Endothelial cell of umbilical vein (primary cell): ENCODE data around the gene CPNE2. TPM values are rescaled to one million over a fixed set of nuclear protein-coding genes. Genes with fewer than 3 reads are reported as not detected.

ENCODE experiments used
- BruUV-seq: library from RNA; stranded (reverse); fragments of 400-500 nt; replicated peaks from 2 replicates; lab custom pipeline; 2021; lab: Mats Ljungman, UMichigan
- CTCF ChIA-PET: fragments of 300-600, 350-600 bp; sonication (Branson Sonifier 250); formaldehyde crosslinking; loops from one replicate; lab custom pipeline; 2021; ENCODE audit warnings: antibody characterized with exemption, inconsistent platforms; lab: Charles Lee
- POLR2A ChIA-PET: fragments of 300-600, 350-600 bp; sonication (Branson Sonifier 250); formaldehyde crosslinking; loops from one replicate; lab custom pipeline; 2021; ENCODE audit warnings: antibody characterized with exemption, inconsistent platforms; lab: Charles Lee
- DNase-seq: peaks from one replicate; pipeline ENCODE4 v3.0.0-alpha.2; 2011; ENCODE audit warnings: low read depth, low spot score
- FAIRE-seq: peaks from 2 replicates; lab custom pipeline; 2011; peaks lifted over from hg19 to GRCh38; lab: Jason Lieb, UNC
- H2AFZ ChIP-seq: 2 replicates; pipeline ENCODE4 v1.6.0; 2012; ENCODE audit warnings: low read depth, low read length, control low read depth, inconsistent platforms
- H3K27ac ChIP-seq: 2 replicates; pipeline ENCODE4 v1.5.1; 2011; ENCODE audit warnings: low read depth, mild to moderate bottlenecking, control low read depth, low read length, moderate library complexity; ENCODE audit not compliant: insufficient read depth
- H3K27me3 ChIP-seq, 2 experiments: 2 replicates each; pipeline versions ENCODE4 v1.6.0 to v1.6.1; 2011; ENCODE audit warnings: low read length in 2 of 2, mixed read lengths in 1 of 2; ENCODE audit not compliant: control insufficient read depth in 2 of 2, insufficient read depth in 2 of 2
- H3K36me3 ChIP-seq, 2 experiments: 2 replicates in 1 of 2; 3 replicates in 1 of 2; pipeline ENCODE4 v1.5.1; 2011; ENCODE audit warnings: low read length in 2 of 2, mild to moderate bottlenecking in 1 of 2, moderate library complexity in 1 of 2; ENCODE audit not compliant: control insufficient read depth in 2 of 2, insufficient read depth in 2 of 2; ENCODE audit errors: extremely low read depth in 1 of 2
- H3K4me1 ChIP-seq: 3 replicates; pipeline ENCODE4 v1.5.1; 2011; ENCODE audit warnings: mild to moderate bottlenecking, low read length; ENCODE audit not compliant: control insufficient read depth, insufficient read depth; ENCODE audit errors: extremely low read depth
- H3K4me2 ChIP-seq: 2 replicates; pipeline ENCODE4 v1.6.1; 2011; ENCODE audit warnings: low read length, control low read depth, mixed read lengths; ENCODE audit not compliant: insufficient read depth
- H3K4me3 ChIP-seq, 3 experiments: fragments of 200-600 bp in 1 of 3; sonication (generic), shearing (Covaris generic) in 1 of 3; replicated peaks in 1 of 3; 2 replicates each; pipeline ENCODE4 v1.5.1; 2011 to 2016; ENCODE audit warnings: control low read depth in 3 of 3, low read length in 3 of 3, mild to moderate bottlenecking in 2 of 3, inconsistent platforms in 1 of 3, low read depth in 1 of 3, moderate library complexity in 1 of 3; ENCODE audit not compliant: insufficient read depth in 1 of 3
- H3K79me2 ChIP-seq: 2 replicates; pipeline ENCODE4 v1.6.0; 2012; ENCODE audit warnings: low read length, inconsistent platforms; ENCODE audit not compliant: control insufficient read depth, insufficient read depth
- H3K9ac ChIP-seq: replicated peaks from 2 replicates; pipeline ENCODE3; 2011; ENCODE audit warnings: low read length, control low read depth; ENCODE audit not compliant: insufficient read depth; ENCODE audit errors: extremely low read depth
- H3K9me1 ChIP-seq: replicated peaks from 3 replicates; pipeline ENCODE4 v1.6.0; 2011; ENCODE audit warnings: mild to moderate bottlenecking, low read length; ENCODE audit not compliant: control insufficient read depth, insufficient read depth; ENCODE audit errors: extremely low read depth
- H3K9me3 ChIP-seq: replicated peaks from 2 replicates; pipeline ENCODE4 v1.5.1; 2012; ENCODE audit warnings: low read length, inconsistent platforms; ENCODE audit not compliant: control insufficient read depth, insufficient read depth
- H4K20me1 ChIP-seq: replicated peaks from 2 replicates; pipeline ENCODE3; 2011; ENCODE audit warnings: mild to moderate bottlenecking, low read length; ENCODE audit not compliant: control insufficient read depth, insufficient read depth; ENCODE audit errors: extremely low read depth
- CTCF ChIP-seq, 2 donors: IDR thresholded peaks; 1 replicate in 1 of 2; 2 replicates in 1 of 2; pipeline ENCODE4 v1.5.1; 2011; ENCODE audit warnings: low read length in 2 of 2, mild to moderate bottlenecking in 2 of 2, moderate library complexity in 2 of 2, control low read depth in 1 of 2, inconsistent platforms in 1 of 2, low read depth in 1 of 2; ENCODE audit not compliant: insufficient read depth in 1 of 2; ENCODE audit errors: extremely low read depth in 1 of 2
- EZH2 ChIP-seq: IDR thresholded peaks from 2 replicates; pipeline ENCODE4 v1.6.1; 2012; ENCODE audit warnings: borderline replicate concordance, low read depth, mild to moderate bottlenecking, moderate library complexity, low read length, inconsistent platforms; ENCODE audit not compliant: severe bottlenecking
- FOS ChIP-seq: IDR thresholded peaks from 2 replicates; pipeline ENCODE4 v1.6.1; 2011; ENCODE audit warnings: mild to moderate bottlenecking, low read length, moderate library complexity, borderline replicate concordance; ENCODE audit not compliant: insufficient read depth
- GATA2 ChIP-seq: IDR thresholded peaks from 2 replicates; pipeline ENCODE4 v1.7.0; 2011; ENCODE audit warnings: low read depth, mild to moderate bottlenecking, moderate library complexity, mixed read lengths, low read length; ENCODE audit not compliant: insufficient read length, insufficient read depth
- JUN ChIP-seq: IDR thresholded peaks from 2 replicates; pipeline ENCODE4 v1.6.1; 2011; ENCODE audit warnings: borderline replicate concordance, low read depth; ENCODE audit not compliant: insufficient read length, insufficient read depth
- MAX ChIP-seq: IDR thresholded peaks from 2 replicates; pipeline ENCODE4 v1.6.1; 2011; ENCODE audit not compliant: insufficient read depth, insufficient read length
- MYC ChIP-seq: IDR thresholded peaks from one replicate; pipeline ENCODE4 v1.6.1; 2011; ENCODE audit warnings: mild to moderate bottlenecking, low read depth, low read length
- POLR2A ChIP-seq: IDR thresholded peaks from 2 replicates; pipeline ENCODE4 v1.6.1; 2012; ENCODE audit warnings: low read depth, mild to moderate bottlenecking, control low read depth, low read length
- POLR2AphosphoS5 ChIP-seq: IDR thresholded peaks from 2 replicates; pipeline ENCODE4 v1.6.1; 2012; ENCODE audit warnings: low read depth, mild to moderate bottlenecking, control low read depth, low read length, moderate library complexity; ENCODE audit not compliant: insufficient read depth
- dilution Hi-C: fragments of 300-500 bp; cut with MboI; formaldehyde crosslinking; loops from one replicate; pipeline ENCODE4 v1.15.0; 2019; ENCODE audit warnings: low sequenced_read_pairs; ENCODE audit not compliant: extremely low pct_ligation_motif_present
- intact Hi-C: fragments of 100-400 bp; cut with micrococcal nuclease; formaldehyde crosslinking; loops from one replicate; pipeline ENCODE4 v1.10.0; 2022
- polyA plus RNA-seq, 4 experiments: library from polyadenylated mRNA; depleted of rRNA in 3 of 4; stranded (reverse) in 3 of 4; unstranded in 1 of 4; fragments of >200 nt; gene quantifications; 2 replicates each; pipeline versions ENCODE4 v1.2.1 to v1.2.3, GENCODE V29; 2011 to 2012; ENCODE audit warnings: missing spikeins in 1 of 4
- total RNA-seq: library from RNA; stranded (reverse); gene quantifications from 2 replicates; pipeline ENCODE4 v1.2.3, GENCODE V29; 2021

CPNE2 gene
- total and polyA plus RNA-seq, 2 donors (not counting 3 experiments of a cell fraction or from before 2014, with no cell fraction given), result 91.9 to 187 TPM

DNA sequence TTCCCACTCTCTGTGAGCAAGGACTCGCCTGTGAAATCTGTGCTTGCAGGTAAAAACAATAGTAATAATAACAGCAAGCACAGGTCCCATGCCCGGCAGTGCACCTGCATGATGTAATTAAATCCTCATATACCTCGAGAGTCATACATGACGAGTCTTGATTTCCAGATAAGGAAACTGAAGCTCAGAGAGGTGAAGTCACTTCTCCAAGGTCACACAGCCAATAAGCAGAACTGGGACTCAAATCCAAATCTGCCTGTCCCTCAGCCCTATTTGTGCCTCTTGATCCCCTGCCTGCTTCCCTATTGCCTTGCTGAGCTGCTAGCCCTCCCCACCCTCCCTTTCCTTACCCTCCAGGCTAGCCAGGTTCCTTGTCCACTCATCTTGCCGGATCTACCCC is 38.0 kb upstream of the CPNE2 start:
- FAIRE-seq (no peak), DNase-seq (no peak)
- ChIA-PET CTCF (interaction anchor here (1.1 to 1.3 kb wide), 2 partner anchors 9 to 90 kb away, joined by 3 read pairs; no protein-coding TSS in a partner anchor), POLR2A (no interaction called here)
- Histone ChIP-seq H3K9me3 (no peaks in the 10 kb centered on the region), H3K36me3 (no peaks in the 10 kb centered on the region), H3K27ac (no peak overlapping the region), H3K79me2 (no peaks in the 10 kb centered on the region), H2AFZ (no peak overlapping the region), H3K4me1 (no peaks in the 10 kb centered on the region), H3K4me2 (no peak overlapping the region), H3K27me3 (no peaks in the 10 kb centered on the region), H3K9me1 (no peaks in the 10 kb centered on the region), H3K4me3 (no peak overlapping the region), H4K20me1 (no peaks in the 10 kb centered on the region), H3K9ac (no peak overlapping the region)
- dilution Hi-C loops, result no loop called here
- intact Hi-C loops, result no loop called here
- no TSS peak for BruUV-seq
- no peak for TF ChIP-seq MAX
- TF ChIP-seq MYC, result no peak
- TF ChIP-seq GATA2, result no peak
- no peak for TF ChIP-seq EZH2
- TF ChIP-seq JUN, result no peak
- TF ChIP-seq POLR2A, result no peak
- TF ChIP-seq CTCF (IDR thresholded peaks at IDR 0.05; ENCODE audit: extremely low read depth in 1 of 2, insufficient read depth in 1 of 2, low read depth in 1 of 2, low read length in 2 of 2), result no peak
- no peak for TF ChIP-seq FOS
- TF ChIP-seq POLR2AphosphoS5, result no peak
